SK-N-MC (cell line): Measurements from ENCODE around the gene PCNX2.
"Not testable (repeated sequence)": the region's sequence is repeated elsewhere in the genome, so short reads cannot be mapped to it uniquely, and the experiment has no call there.

Experiments used
- DNase-seq: peaks from one replicate; pipeline ENCODE4 v3.0.0-alpha.2; 2011; ENCODE audit warnings: low read depth, low spot score
- H3K27ac ChIP-seq: fragments of 200-600 bp; sonication (generic); 2 replicates; pipeline ENCODE4 v1.5.1; 2016; ENCODE audit warnings: mixed run types
- H3K36me3 ChIP-seq: fragments of 200-600 bp; sonication (generic); 2 replicates; pipeline ENCODE4 v1.6.1; 2017; ENCODE audit warnings: antibody characterized with exemption, low read length, mixed read lengths; ENCODE audit not compliant: insufficient read depth
- H3K4me3 ChIP-seq: fragments of 200-600 bp; sonication (generic); 2 replicates; pipeline ENCODE4 v1.5.1; 2016
- H3K9ac ChIP-seq: fragments of 200-600 bp; sonication (generic); 2 replicates; pipeline ENCODE4 v1.8.0; 2017; ENCODE audit warnings: mixed run types, mixed read lengths; ENCODE audit not compliant: insufficient read length
- H3K9me3 ChIP-seq: fragments of 200-600 bp; sonication (generic); 2 replicates; pipeline ENCODE4 v1.6.1; 2017; ENCODE audit warnings: low read depth, mild to moderate bottlenecking, antibody characterized with exemption, low read length, moderate library complexity, mixed read lengths
- EZH2 ChIP-seq: fragments of 200-600 bp; sonication (generic); IDR thresholded peaks from one replicate; pipeline ENCODE4 v1.6.1; 2017; ENCODE audit warnings: antibody characterized with exemption
- FOXP2 ChIP-seq: optimal IDR thresholded peaks from 2 replicates; pipeline ENCODE3; 2011; ENCODE audit warnings: mild to moderate bottlenecking, moderate library complexity; ENCODE audit not compliant: insufficient read depth; ENCODE audit errors: extremely low read length, control extremely low read depth
- POLR2AphosphoS5 ChIP-seq: IDR thresholded peaks from 2 replicates; pipeline ENCODE4 v1.6.1; 2012; ENCODE audit warnings: mild to moderate bottlenecking, low read depth, low read length, borderline replicate concordance

PCNX2 gene

DNA sequence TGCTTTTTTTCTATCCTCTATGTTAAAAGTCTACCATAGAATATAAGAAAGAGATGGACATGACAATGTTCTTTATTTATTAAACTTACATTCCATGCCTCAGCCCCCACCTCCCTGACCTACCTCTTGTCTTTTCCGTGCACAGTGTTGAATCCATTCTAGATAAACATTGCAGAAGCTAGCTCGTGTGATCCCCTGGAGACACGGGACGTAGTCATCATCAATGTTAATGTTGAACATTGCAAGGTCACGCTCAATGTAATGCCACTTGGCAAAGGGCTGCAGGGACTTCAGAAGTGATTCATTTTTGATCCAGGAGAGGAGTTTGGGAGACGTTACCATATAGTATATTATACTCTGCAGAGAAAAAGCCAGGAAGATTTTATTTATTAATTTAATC is 278.7 kb downstream of the PCNX2 start:
- no peaks in the 10 kb centered on the region for H3K36me3 ChIP-seq
- TF ChIP-seq POLR2AphosphoS5: no peak
- no peak for TF ChIP-seq EZH2
- no peak for TF ChIP-seq FOXP2
- H3K9ac ChIP-seq: no peak overlapping the region
- H3K27ac ChIP-seq: no peak overlapping the region
- no peak for DNase-seq
- no peak overlapping the region for H3K4me3 ChIP-seq
- no peaks in the 10 kb centered on the region for H3K9me3 ChIP-seq

DNA sequence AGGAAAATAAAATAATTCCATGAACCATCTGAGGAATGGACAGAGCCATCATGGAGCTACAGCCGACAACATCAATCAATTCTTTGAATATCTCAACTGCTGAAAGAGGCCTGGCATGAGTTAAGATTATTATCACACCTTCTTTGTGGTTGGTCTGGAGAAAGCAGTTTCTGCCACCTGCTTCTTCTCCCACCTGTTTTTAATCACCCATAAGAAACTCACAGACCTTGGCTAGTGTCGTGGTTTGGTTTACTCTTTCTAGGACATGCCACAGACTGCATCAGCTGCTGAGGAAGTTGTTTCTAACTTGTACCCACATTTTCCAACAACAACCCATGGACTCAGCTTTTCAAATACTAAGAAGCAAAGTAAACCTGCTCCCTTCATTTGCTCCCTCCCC is 279.6 kb downstream of the PCNX2 start:
- DNase-seq: no peak
- no peak overlapping the region for H3K27ac ChIP-seq
- TF ChIP-seq EZH2: no peak
- TF ChIP-seq POLR2AphosphoS5: no peak
- TF ChIP-seq FOXP2: no peak
- H3K9ac ChIP-seq: no peak overlapping the region
- H3K4me3 ChIP-seq: no peak overlapping the region
- H3K36me3 ChIP-seq: no peaks in the 10 kb centered on the region
- no peaks in the 10 kb centered on the region for H3K9me3 ChIP-seq

DNA sequence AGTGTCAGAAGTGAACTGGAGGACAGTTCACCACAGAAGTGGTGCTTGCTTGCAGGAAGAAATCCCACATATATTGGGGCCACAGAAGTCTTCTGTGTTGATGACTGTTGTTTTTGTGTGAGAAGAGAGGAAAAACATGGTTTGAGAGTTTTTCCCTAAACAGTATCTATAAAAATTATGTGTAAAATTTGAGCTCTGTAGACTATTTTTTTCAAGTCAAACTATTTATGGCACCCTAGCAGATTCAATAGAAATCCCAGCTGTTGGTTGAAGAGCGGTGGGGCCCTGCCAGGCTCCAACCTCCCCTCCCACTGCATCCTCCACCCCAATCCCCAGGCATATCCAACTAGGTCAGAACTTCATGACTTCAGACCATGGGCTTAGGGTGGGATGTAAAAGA is 283.5 kb downstream of the PCNX2 start:
- Histone ChIP-seq H3K9me3 (no peaks in the 10 kb centered on the region), H3K4me3 (no peak overlapping the region), H3K9ac (no peak overlapping the region), H3K36me3 (no peaks in the 10 kb centered on the region), H3K27ac (no peak overlapping the region)
- DNase-seq: no peak
- no peak for TF ChIP-seq FOXP2
- no peak for TF ChIP-seq POLR2AphosphoS5
- TF ChIP-seq EZH2: no peak

DNA sequence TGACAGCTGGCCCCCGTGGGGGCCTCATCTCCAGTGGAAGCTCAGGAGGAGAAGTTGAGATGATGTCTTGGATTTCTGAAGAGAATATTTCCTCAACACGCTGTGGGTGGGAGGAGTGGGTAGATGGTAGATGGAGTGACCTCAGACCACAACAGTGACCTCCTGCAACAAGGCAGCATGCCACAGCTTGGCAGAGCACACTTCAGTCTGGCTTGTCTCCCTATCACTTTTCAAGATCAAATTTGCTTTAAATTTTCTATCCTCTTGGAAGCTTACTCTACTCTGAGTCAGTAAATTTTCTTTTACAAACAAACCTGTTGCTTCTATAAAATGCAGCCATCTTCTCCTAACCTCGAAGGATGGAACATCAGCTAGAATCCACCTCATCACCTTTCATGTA is 285.4 kb downstream of the PCNX2 start:
- TF ChIP-seq FOXP2 (no peak), EZH2 (no peak), POLR2AphosphoS5 (no peak)
- Histone ChIP-seq H3K27ac (no peak overlapping the region), H3K9ac (no peak overlapping the region), H3K9me3 (no peaks in the 10 kb centered on the region), H3K4me3 (no peak overlapping the region), H3K36me3 (no peaks in the 10 kb centered on the region)
- DNase-seq: no peak

DNA sequence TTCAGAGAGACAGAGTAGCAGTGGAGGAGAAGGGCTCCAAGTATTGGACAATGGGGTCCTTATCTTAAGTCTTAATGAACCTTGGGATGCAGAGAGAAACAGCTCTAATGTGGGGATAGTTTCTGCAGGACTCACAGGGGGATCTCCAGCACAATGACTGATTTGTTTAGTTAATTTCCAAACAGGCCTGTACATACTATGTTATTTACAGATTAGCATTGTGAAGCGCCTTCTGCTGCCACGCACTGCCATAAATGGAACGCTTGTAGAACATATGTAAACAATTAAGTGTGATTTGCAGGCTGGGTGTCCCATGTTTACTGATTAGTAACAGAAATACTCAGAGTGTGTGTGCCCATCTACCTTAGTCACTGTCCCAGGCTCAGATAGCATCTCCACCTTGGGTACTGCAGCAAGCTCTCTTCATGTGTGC is 289.0 kb downstream of the PCNX2 start:
- no peak overlapping the region for H3K4me3 ChIP-seq
- no peaks in the 10 kb centered on the region for H3K36me3 ChIP-seq
- no peak overlapping the region for H3K27ac ChIP-seq
- no peak for DNase-seq
- H3K9ac ChIP-seq: no peak overlapping the region
- TF ChIP-seq FOXP2 (no peak), POLR2AphosphoS5 (no peak)
- no peaks in the 10 kb centered on the region for H3K9me3 ChIP-seq

DNA sequence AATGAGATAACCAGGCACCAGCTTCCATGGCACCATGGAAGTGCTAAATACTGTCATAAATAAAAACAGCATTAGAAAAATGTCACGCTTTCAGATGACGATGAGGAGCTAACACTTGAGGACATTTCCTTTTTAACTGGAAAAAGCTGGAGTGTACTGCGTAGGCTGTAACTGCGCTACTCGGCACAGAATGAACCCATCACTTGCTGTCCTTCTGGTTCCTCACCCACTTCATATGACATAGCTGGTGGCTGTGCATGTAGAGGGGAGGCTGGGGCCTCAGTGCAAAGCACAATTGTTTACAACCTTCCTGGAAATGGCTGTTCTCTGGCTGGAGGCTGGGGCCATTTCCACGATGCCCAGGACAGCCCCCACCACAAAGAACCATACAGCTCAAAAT is 289.4 kb downstream of the PCNX2 start:
- Histone ChIP-seq H3K9ac (no peak overlapping the region), H3K4me3 (no peak overlapping the region), H3K36me3 (no peaks in the 10 kb centered on the region), H3K9me3 (no peaks in the 10 kb centered on the region), H3K27ac (no peak overlapping the region)
- no peak for DNase-seq
- no peak for TF ChIP-seq FOXP2
- TF ChIP-seq POLR2AphosphoS5: no peak
- no peak for TF ChIP-seq EZH2

DNA sequence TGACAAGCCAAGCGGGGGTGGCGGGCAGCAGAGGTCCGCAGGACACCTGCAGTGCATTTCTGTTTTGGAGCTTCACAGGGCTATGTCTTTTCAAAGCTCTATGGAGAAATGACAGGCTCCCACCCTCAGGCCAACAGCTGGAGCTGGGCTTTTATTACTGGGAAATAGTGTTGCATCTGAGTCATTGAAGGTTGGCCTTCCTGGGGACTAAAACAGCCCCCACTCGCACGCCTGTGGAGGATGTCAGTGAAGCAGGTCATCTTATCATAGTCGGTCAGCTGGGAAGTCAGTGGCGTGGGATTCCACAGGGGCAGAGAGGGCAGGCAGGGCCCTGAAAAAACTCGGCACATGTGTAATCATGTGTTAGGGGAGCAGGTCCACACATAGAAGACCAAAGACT is 289.8 kb downstream of the PCNX2 start:
- DNase-seq: no peak
- Histone ChIP-seq H3K27ac (no peak overlapping the region), H3K9ac (no peak overlapping the region), H3K36me3 (no peaks in the 10 kb centered on the region), H3K4me3 (no peak overlapping the region), H3K9me3 (no peaks in the 10 kb centered on the region)
- TF ChIP-seq FOXP2 (no peak), POLR2AphosphoS5 (no peak), EZH2 (no peak)

DNA sequence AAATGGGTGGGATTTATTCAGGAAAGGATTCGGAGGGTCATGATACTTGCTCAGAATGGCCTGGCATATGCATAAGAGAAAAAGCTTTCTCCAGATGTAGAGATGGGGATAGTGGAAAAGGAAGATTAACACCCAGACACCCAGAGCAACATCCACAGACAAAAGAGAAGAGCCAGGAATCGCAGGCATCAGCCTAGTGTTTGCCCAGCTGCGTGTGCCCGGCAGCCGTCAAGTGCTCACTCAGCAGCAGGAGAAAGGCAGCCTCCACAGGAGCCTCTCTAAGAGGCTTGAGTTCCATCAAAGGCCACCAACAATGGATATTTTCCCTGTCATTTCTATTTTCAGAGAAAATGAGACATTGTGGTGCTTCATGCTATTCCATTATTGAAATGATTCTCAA is 290.4 kb downstream of the PCNX2 start:
- DNase-seq: no peak
- Histone ChIP-seq H3K36me3 (no peaks in the 10 kb centered on the region), H3K9ac (no peak overlapping the region), H3K9me3 (no peaks in the 10 kb centered on the region), H3K4me3 (no peak overlapping the region), H3K27ac (no peak overlapping the region)
- TF ChIP-seq FOXP2: no peak
- no peak for TF ChIP-seq EZH2
- no peak for TF ChIP-seq POLR2AphosphoS5

DNA sequence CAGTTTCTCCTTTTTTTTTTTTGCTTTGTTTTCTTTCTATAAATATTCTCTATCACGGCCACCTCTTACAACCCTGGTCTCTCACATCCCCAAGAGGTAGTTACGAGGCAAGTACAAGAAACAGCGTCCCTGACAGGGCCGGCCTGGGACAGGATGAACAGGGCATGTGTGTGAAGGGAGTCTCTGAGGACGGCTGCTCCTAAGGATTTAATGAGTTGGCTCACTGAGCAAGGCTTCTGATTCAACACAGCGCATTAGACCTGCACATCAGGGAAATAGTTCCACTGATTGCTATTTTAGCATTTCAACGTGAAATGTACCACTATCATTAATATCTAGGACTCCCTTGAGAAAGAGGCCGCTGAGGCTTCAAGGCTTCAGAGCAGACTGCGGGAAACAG is 291.1 kb downstream of the PCNX2 start:
- Histone ChIP-seq H3K36me3 (no peaks in the 10 kb centered on the region), H3K9ac (no peak overlapping the region), H3K9me3 (no peaks in the 10 kb centered on the region), H3K27ac (no peak overlapping the region), H3K4me3 (no peak overlapping the region)
- TF ChIP-seq EZH2: no peak
- TF ChIP-seq POLR2AphosphoS5: no peak
- TF ChIP-seq FOXP2: no peak
- no peak for DNase-seq

DNA sequence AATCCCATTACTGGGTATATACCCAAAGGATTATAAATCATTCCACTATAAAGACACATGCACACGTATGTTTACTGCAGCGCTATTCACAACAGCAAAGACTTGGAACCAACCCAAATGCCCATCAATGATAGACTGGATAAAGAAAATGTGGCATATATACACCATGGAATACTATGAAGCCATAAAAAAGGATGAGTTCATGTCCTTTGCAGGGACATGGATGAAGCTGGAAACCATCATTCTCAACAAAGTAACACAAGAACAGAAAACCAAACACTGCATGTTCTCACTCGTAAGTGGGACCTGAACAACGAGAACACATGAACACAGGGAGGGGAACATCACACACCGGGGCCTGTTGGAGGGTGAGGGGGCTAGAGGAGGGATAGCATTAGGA is 291.9 kb downstream of the PCNX2 start:
- H3K4me3 ChIP-seq, H3K9ac ChIP-seq, H3K36me3 ChIP-seq, DNase-seq, H3K27ac ChIP-seq, H3K9me3 ChIP-seq: not testable (repeated sequence)
